ENCODE data around the gene LRP1. TPM values are rescaled to one million over a fixed set of nuclear protein-coding genes. Genes with fewer than 3 reads are reported as not detected.

Gene LRP1
- total and polyA plus RNA-seq, 2 of the 13 experiments (the other 11 are each of a cell fraction or from before 2014, with no cell fraction given), result 14.7 to 30.8 TPM

- TF ChIP-seq, protein P1, sequence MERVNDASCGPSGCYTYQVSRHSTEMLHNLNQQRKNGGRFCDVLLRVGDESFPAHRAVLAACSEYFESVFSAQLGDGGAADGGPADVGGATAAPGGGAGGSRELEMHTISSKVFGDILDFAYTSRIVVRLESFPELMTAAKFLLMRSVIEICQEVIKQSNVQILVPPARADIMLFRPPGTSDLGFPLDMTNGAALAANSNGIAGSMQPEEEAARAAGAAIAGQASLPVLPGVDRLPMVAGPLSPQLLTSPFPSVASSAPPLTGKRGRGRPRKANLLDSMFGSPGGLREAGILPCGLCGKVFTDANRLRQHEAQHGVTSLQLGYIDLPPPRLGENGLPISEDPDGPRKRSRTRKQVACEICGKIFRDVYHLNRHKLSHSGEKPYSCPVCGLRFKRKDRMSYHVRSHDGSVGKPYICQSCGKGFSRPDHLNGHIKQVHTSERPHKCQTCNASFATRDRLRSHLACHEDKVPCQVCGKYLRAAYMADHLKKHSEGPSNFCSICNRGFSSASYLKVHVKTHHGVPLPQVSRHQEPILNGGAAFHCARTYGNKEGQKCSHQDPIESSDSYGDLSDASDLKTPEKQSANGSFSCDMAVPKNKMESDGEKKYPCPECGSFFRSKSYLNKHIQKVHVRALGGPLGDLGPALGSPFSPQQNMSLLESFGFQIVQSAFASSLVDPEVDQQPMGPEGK (CRISPR knock-in tag; IDR thresholded peaks at IDR 0.05), result no peak
- TF ChIP-seq MYNN (CRISPR knock-in tag; IDR thresholded peaks at IDR 0.05; ENCODE audit: low read depth) (no peak), ZNF749 (CRISPR knock-in tag; IDR thresholded peaks at IDR 0.05; ENCODE audit: borderline replicate concordance) (no peak), RELA (CRISPR knock-in tag; IDR thresholded peaks at IDR 0.05) (no peak), FOXK1 (CRISPR knock-in tag; IDR thresholded peaks at IDR 0.05; ENCODE audit: borderline replicate concordance, low read depth) (peak; percentile 98), SMAD3 (CRISPR knock-in tag; IDR thresholded peaks at IDR 0.05) (0 out of 2 replicates have a peak, but pooled peaks have one; percentile 53), ATF7-NPFF (CRISPR knock-in tag; IDR thresholded peaks at IDR 0.05; ENCODE audit: low read depth) (peak; percentile 93), ZNF431 (CRISPR knock-in tag; IDR thresholded peaks at IDR 0.05; ENCODE audit: borderline replicate concordance, low read depth) (no peak; the same call in 1 of the 2 replicates), ZNF563 (CRISPR knock-in tag; IDR thresholded peaks at IDR 0.05) (no peak), MAF1 (CRISPR knock-in tag; IDR thresholded peaks at IDR 0.05; ENCODE audit: borderline replicate concordance) (no peak), ZNF772 (CRISPR knock-in tag; IDR thresholded peaks at IDR 0.05) (no peak), TEAD3 (CRISPR knock-in tag; optimal IDR thresholded peaks at IDR 0.05; ENCODE audit: borderline replicate concordance) (peak; percentile 17), CC2D1A (CRISPR knock-in tag; IDR thresholded peaks at IDR 0.05) (no peak), MAZ (IDR thresholded peaks at IDR 0.05; ENCODE audit: borderline replicate concordance, low read depth, low read length) (peak; percentile 58; the same call in 1 of the 2 replicates), MAZ (CRISPR knock-in tag; IDR thresholded peaks at IDR 0.05; ENCODE audit: low read depth) (peak; percentile 12; the same call in 1 of the 2 replicates), ZBTB42 (CRISPR knock-in tag; IDR thresholded peaks at IDR 0.05) (no peak; the same call in 1 of the 2 replicates), ZNF18 (CRISPR knock-in tag; IDR thresholded peaks at IDR 0.05; ENCODE audit: insufficient replicate concordance) (peak; percentile 8), ZNF530 (CRISPR knock-in tag; IDR thresholded peaks at IDR 0.05; ENCODE audit: low read depth) (no peak)
- TF ChIP-seq, protein P2, sequence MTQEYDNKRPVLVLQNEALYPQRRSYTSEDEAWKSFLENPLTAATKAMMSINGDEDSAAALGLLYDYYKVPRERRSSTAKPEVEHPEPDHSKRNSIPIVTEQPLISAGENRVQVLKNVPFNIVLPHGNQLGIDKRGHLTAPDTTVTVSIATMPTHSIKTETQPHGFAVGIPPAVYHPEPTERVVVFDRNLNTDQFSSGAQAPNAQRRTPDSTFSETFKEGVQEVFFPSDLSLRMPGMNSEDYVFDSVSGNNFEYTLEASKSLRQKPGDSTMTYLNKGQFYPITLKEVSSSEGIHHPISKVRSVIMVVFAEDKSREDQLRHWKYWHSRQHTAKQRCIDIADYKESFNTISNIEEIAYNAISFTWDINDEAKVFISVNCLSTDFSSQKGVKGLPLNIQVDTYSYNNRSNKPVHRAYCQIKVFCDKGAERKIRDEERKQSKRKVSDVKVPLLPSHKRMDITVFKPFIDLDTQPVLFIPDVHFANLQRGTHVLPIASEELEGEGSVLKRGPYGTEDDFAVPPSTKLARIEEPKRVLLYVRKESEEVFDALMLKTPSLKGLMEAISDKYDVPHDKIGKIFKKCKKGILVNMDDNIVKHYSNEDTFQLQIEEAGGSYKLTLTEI (CRISPR knock-in tag; conservative IDR thresholded peaks at IDR 0.05), result no peak
- TF ChIP-seq, protein P3, sequence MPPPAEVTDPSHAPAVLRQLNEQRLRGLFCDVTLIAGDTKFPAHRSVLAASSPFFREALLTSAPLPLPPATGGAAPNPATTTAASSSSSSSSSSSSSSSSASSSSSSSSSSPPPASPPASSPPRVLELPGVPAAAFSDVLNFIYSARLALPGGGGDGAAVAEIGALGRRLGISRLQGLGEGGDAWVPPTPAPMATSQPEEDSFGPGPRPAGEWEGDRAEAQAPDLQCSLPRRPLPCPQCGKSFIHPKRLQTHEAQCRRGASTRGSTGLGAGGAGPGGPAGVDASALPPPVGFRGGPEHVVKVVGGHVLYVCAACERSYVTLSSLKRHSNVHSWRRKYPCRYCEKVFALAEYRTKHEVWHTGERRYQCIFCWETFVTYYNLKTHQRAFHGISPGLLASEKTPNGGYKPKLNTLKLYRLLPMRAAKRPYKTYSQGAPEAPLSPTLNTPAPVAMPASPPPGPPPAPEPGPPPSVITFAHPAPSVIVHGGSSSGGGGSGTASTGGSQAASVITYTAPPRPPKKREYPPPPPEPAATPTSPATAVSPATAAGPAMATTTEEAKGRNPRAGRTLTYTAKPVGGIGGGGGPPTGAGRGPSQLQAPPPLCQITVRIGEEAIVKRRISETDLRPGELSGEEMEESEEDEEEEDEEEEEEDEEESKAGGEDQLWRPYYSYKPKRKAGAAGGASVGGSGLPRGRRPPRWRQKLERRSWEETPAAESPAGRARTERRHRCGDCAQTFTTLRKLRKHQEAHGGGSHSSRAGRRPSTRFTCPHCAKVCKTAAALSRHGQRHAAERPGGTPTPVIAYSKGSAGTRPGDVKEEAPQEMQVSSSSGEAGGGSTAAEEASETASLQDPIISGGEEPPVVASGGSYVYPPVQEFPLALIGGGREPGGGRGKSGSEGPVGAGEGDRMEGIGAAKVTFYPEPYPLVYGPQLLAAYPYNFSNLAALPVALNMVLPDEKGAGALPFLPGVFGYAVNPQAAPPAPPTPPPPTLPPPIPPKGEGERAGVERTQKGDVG (CRISPR knock-in tag; IDR thresholded peaks at IDR 0.05; ENCODE audit: borderline replicate concordance), result no peak
Measured at GRCh38 chr12:57078519-57079404, 49.5 kb upstream of the LRP1 start, which contains the start of gene NEMP1 (continued).

Data from HepG2 (cell line).